Colon (tissue), 2 donors: ENCODE measurements around the gene KRTAP5-8.
"Not testable (repeated sequence)": the region's sequence is repeated elsewhere in the genome, so short reads cannot be mapped to it uniquely, and the experiment has no call there.

Source experiments
- FAIRE-seq: peaks from 2 replicates; lab custom pipeline; 2012; peaks lifted over from hg19 to GRCh38; lab: Jason Lieb, UNC
- donor health status: control.
- donor health status: control.

The KRTAP5-8 gene

GRCh38 chr11:71574418-71574817 is 36.6 kb downstream of the KRTAP5-8 start:
- no peak for FAIRE-seq

GRCh38 chr11:71575723-71576424 is 38.0 kb downstream of the KRTAP5-8 start:
- FAIRE-seq, result no peak

GRCh38 chr11:71576688-71577465 is 39.1 kb downstream of the KRTAP5-8 start:
- FAIRE-seq, result not testable (repeated sequence)

- no peak for FAIRE-seq
Observed at GRCh38 chr11:71577469-71578004, 39.7 kb downstream of the KRTAP5-8 start.

GRCh38 chr11:71579513-71579912 is 41.7 kb downstream of the KRTAP5-8 start:
- not testable (repeated sequence) for FAIRE-seq

- FAIRE-seq, result no peak
Observed at GRCh38 chr11:71580057-71581003, 42.5 kb downstream of the KRTAP5-8 start.

GRCh38 chr11:71581826-71582225 is 44.0 kb downstream of the KRTAP5-8 start:
- no peak for FAIRE-seq

GRCh38 chr11:71582309-71582895 is 44.6 kb downstream of the KRTAP5-8 start, which contains the start of gene KRTAP5-11:
Gene KRTAP5-11, minus strand, starts transcription at chr11:71582875. Its CDS starts 38 bp downstream, at chr11:71582837.
- FAIRE-seq, result no peak

GRCh38 chr11:71582969-71583368 is 45.1 kb downstream of the KRTAP5-8 start:
- not testable (repeated sequence) for FAIRE-seq

- FAIRE-seq, result not testable (repeated sequence)
Observed at GRCh38 chr11:71585673-71586072, 47.8 kb downstream of the KRTAP5-8 start.

GRCh38 chr11:71588314-71588713 is 50.5 kb downstream of the KRTAP5-8 start:
- FAIRE-seq, result not testable (repeated sequence)
